ENCODE measurements around the gene C7orf25.

The C7orf25 gene

GRCh38 chr7:42878303-42878702 is 33.6 kb downstream of the C7orf25 start:
- no peak for TF ChIP-seq CTCF (IDR thresholded peaks at IDR 0.05; ENCODE audit: borderline replicate concordance, insufficient read depth, low read depth, low read length)
- no peak overlapping the region for H3K4me3 ChIP-seq (ENCODE audit: low read depth, low read length)

- TF ChIP-seq CTCF (IDR thresholded peaks at IDR 0.05; ENCODE audit: borderline replicate concordance, insufficient read depth, low read depth, low read length), result no peak
- H3K4me3 ChIP-seq (ENCODE audit: low read depth, low read length), result no peak overlapping the region
Measured at GRCh38 chr7:42877862-42878261, 34.0 kb downstream of the C7orf25 start.

- no peak overlapping the region for H3K4me3 ChIP-seq (ENCODE audit: low read depth, low read length)
- peak; percentile 68 for TF ChIP-seq CTCF (IDR thresholded peaks at IDR 0.05; ENCODE audit: borderline replicate concordance, insufficient read depth, low read depth, low read length)
Measured at GRCh38 chr7:42876182-42877068, 35.4 kb downstream of the C7orf25 start.

GRCh38 chr7:42869131-42870020 is 42.5 kb downstream of the C7orf25 start:
- no peak for TF ChIP-seq CTCF (IDR thresholded peaks at IDR 0.05; ENCODE audit: borderline replicate concordance, insufficient read depth, low read depth, low read length)
- no peak overlapping the region for H3K4me3 ChIP-seq (ENCODE audit: low read depth, low read length)

- no peak overlapping the region for H3K4me3 ChIP-seq (ENCODE audit: low read depth, low read length)
- TF ChIP-seq CTCF (IDR thresholded peaks at IDR 0.05; ENCODE audit: borderline replicate concordance, insufficient read depth, low read depth, low read length), result no peak
Measured at GRCh38 chr7:42868480-42868879, 43.4 kb downstream of the C7orf25 start.
